Brain microvascular endothelial cell (primary cell): ENCODE data around the gene ETFBKMT.

Source experiments
- DNase-seq: peaks from one replicate; pipeline ENCODE4 v3.0.0-alpha.2; 2020
- H3K27ac ChIP-seq: fragments of 250-450 bp; sonication (Bioruptor Pico); 2 replicates; pipeline ENCODE4 v1.5.1; 2020; ENCODE audit warnings: mild to moderate bottlenecking, moderate library complexity
- H3K27me3 ChIP-seq: fragments of 250-450 bp; sonication (Bioruptor Pico); replicated peaks from 2 replicates; pipeline ENCODE4 v1.5.1; 2020; ENCODE audit warnings: mild to moderate bottlenecking
- H3K36me3 ChIP-seq: fragments of 250-450 bp; sonication (Bioruptor Pico); replicated peaks from 2 replicates; pipeline ENCODE4 v1.5.1; 2020; ENCODE audit warnings: mild to moderate bottlenecking
- H3K4me3 ChIP-seq: 2 replicates; pipeline ENCODE4 v1.5.1; 2011; ENCODE audit warnings: low read depth, mild to moderate bottlenecking, control low read depth, low read length, moderate library complexity
- in situ Hi-C: cut with HindIII; loops from 2 replicates; pipeline ENCODE4 v1.10.0; 2017; ENCODE audit warnings: low sequenced_read_pairs, low pct_ligation_motif_present
- TF ChIP-seq, protein P1 (sequence below): IDR thresholded peaks from 2 replicates; pipeline ENCODE4 v1.5.1; 2011; ENCODE audit warnings: low read depth, mild to moderate bottlenecking, moderate library complexity, low read length, control low read depth, inconsistent platforms; ENCODE audit errors: missing control alignments

Gene ETFBKMT

DNA sequence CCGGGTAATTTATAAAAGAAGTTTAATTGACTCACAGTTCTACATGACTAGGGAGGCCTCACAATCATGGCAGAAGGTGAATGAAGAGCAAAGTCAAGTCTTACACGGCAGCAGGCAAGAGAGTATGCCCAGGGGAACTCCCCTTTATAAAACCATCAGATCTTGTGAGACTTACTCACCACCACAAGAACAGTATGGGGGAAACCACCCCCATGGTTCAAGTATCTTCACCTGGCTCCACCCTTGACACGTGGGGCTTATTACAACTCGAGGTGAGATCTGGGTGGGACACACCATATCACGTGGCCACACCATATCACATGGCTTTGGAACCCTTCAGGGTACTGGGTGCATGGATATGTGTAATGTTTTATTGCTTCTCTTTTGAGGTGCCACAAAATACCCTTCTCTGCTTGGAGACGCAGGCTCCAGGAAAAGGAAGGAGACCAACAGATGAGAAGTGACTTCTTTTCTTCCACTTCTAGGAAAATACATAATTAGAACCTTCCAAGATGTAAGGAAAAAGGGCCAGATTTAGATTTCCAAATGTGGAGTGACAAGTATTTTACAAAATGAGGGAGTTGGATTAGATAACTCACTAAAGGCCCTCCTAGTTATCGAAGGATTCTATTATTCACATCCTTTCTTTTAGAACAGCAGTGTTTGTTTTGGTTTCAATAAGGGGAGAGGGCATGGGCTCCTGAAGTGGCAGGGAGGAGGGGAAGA, 33.1 kb upstream of the ETFBKMT start:
- Histone ChIP-seq H3K27me3 (no peaks in the 10 kb centered on the region), H3K27ac (no peak overlapping the region), H3K36me3 (no peaks in the 10 kb centered on the region), H3K4me3 (no peak overlapping the region)
- TF ChIP-seq, protein P1, sequence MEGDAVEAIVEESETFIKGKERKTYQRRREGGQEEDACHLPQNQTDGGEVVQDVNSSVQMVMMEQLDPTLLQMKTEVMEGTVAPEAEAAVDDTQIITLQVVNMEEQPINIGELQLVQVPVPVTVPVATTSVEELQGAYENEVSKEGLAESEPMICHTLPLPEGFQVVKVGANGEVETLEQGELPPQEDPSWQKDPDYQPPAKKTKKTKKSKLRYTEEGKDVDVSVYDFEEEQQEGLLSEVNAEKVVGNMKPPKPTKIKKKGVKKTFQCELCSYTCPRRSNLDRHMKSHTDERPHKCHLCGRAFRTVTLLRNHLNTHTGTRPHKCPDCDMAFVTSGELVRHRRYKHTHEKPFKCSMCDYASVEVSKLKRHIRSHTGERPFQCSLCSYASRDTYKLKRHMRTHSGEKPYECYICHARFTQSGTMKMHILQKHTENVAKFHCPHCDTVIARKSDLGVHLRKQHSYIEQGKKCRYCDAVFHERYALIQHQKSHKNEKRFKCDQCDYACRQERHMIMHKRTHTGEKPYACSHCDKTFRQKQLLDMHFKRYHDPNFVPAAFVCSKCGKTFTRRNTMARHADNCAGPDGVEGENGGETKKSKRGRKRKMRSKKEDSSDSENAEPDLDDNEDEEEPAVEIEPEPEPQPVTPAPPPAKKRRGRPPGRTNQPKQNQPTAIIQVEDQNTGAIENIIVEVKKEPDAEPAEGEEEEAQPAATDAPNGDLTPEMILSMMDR: no peak
- DNase-seq: no peak
- in situ Hi-C loops: loop anchor here (25.0 kb wide), 1 partner anchor 239 kb away; no protein-coding TSS in a partner anchor

DNA sequence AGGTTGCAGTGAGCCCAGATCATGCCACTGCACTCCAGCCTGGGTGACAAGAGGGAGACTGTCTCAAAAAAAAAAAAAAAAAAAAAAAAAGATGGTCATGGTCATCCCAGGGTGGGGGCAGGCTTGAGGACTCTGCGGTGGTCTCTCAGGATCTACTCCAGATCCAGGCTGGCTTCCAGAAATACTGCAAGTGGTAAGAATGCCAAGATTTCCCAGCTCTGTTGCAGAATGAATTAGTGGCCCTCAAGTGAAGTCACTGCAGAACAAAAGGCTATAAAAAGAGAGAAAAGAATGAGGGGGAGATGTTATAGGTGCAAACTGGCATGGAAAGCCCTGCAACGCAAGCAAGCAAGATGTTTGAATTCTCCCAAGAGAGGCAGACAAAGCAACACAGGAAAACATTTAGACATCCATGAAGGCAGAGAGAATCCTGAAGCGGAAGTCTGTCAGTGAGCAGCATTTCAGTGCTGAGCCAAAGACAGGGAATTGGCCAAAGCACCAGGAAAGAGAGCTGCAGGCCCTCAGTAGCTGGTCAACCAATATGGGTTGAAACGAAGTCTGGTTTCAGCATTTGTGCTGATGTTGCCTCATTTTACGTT, 31.9 kb upstream of the ETFBKMT start:
- no peak overlapping the region for H3K27ac ChIP-seq
- in situ Hi-C loops: loop anchor here (25.0 kb wide), 1 partner anchor 240 kb away; no protein-coding TSS in a partner anchor
- no peak for DNase-seq
- no peak overlapping the region for H3K4me3 ChIP-seq
- no peaks in the 10 kb centered on the region for H3K27me3 ChIP-seq
- TF ChIP-seq, protein P1: no peak
- no peaks in the 10 kb centered on the region for H3K36me3 ChIP-seq

DNA sequence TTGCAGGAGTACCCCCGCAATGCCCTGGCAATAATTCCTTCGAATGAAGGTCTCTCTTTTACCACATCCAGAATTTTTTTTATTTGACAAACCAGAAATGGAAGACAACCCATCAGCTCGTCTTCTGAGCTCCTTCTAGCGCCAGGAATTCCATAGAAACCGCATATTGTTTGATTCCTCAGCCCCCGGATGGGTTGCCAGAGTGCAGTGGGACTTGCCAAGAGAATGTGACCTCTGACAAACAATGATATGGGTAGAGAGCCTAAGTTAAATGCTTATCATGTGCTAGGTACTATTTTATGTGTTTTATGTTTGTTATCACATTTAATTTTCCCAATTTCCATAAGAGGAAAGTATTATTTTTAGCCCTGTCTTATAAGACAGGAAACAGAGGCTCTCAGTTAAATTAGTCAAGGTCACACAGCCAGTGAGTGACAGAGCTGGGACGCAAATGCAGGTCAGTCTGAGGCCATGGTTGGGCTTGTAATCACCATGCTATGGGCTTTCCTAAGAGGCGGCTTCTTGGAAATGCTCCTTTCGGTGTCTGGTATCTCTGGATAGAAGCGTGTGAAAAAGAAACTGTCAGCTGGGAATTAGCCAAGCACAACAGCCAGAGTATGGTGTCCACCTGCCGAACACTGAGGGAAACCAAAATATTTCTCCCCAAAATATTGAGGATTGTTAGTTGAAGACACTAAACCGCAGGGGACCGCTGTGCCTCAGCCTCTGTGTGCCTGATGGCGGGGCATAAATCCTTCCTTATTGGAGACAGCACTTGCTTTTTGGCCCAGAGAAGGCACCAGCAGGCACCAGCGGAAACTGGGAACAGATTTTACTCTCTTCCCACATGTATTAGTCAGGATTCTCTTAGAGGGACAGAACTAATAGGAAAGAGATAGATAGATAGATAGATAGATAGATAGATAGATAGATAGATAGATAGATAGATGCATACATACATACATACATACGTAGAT, 29.4 kb upstream of the ETFBKMT start:
- no peak overlapping the region for H3K27ac ChIP-seq
- TF ChIP-seq, protein P1: peak; percentile 15
- DNase-seq: peak; percentile 85
- no peaks in the 10 kb centered on the region for H3K27me3 ChIP-seq
- H3K36me3 ChIP-seq: no peaks in the 10 kb centered on the region
- in situ Hi-C loops: loop anchor here (25.0 kb wide), 1 partner anchor 243 kb away; no protein-coding TSS in a partner anchor
- H3K4me3 ChIP-seq: no peak overlapping the region

DNA sequence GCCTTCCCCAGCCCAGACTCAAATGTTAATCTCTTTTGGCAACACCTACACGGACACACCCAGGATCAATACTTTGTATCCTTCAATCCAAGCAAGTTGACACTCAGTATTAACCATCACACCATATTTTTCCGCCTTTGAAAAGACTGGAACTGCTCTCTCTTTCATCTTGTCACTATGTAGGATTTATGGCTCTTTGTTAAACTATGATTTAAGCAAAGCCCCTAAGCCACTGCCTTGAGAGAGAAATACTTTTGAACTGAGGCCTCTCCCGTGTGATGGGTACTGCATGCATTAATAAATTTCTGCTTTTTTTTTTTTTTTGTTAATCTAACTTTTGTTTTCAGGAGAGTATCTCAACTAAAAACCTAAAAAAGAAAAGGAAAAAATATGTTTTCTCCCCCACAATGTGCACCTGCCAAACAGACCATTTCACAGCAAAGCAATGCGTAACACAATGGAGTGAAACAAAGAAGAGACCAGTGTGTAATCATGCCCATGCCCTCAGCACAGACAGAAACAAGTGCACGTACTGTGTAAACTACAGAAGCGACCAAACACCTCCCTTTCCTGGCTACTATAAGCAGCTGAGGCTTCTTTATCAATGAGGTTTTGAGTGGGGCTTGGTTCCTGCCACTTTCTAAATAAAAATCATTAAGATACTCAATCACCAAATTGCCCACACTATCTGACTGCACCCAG, 28.3 kb upstream of the ETFBKMT start:
- no peak for DNase-seq
- in situ Hi-C loops: loop anchor here (25.0 kb wide), 1 partner anchor 244 kb away; no protein-coding TSS in a partner anchor
- TF ChIP-seq, protein P1: no peak
- no peaks in the 10 kb centered on the region for H3K27me3 ChIP-seq
- H3K27ac ChIP-seq: no peak overlapping the region
- no peaks in the 10 kb centered on the region for H3K36me3 ChIP-seq
- H3K4me3 ChIP-seq: no peak overlapping the region

DNA sequence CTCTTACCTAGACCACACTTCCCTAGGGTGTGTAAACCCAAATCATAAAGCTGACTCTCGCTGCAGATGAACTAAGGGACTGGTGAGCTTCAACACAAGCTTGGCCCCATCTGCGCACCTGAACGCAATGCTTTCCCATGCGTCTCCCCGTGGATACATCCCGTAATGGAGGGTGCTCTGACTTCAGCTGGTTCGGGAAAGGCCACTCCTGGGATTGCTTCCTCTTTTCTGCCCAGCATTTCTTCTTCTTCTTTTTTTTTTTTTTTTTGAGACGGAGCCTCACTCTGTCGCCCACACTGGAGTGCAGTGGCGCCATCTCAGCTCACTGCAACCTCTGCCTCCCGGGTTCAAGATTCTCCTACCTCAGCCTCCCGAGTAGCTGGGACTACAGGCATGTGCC, 27.7 kb upstream of the ETFBKMT start:
- TF ChIP-seq, protein P1: no peak
- Histone ChIP-seq H3K27ac (no peak overlapping the region), H3K36me3 (no peaks in the 10 kb centered on the region), H3K4me3 (no peak overlapping the region), H3K27me3 (no peaks in the 10 kb centered on the region)
- no peak for DNase-seq
- in situ Hi-C loops: loop anchor here (25.0 kb wide), 1 partner anchor 245 kb away; no protein-coding TSS in a partner anchor
